ENCODE results near the gene TBX6.

Gene TBX6

DNA sequence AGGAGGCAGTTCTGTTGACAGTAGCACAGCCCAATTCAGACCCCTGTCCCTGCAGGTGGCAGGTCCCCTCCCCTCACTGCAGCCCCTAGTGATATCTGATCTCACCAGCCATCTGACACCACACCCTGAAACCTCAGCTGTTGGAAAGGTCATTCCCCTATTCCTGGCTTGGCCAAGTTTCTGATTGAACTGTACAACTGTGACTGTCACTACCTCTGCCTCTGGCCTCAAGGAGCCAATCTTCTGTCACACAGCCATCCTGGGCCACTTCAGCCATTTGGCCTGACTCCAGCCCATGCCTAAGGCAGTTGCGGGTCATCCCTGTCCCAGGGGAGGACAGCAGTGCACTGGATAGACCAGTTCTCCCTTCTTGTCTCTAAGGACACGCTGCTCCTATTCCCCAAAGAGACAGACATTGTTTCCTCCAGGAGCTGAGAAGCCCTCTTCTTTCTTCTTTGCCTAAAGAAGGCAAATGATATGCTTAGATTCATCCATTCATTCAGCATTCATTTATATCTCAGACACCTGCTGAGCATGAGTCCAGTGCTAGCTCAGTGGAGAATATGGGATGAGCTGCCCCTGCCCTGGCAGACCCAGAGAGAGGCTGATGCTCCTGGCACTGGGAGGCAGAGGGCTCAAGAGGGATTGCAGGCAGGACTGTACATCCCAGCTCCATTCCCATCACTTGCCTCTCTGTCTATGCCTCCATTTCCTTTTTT lies 30.7 kb downstream of the TBX6 start:
- DNase-seq (ENCODE audit: extremely low spot score) = no peak
- ChIA-PET POLR2A (interaction anchor here (1.1 to 7.3 kb wide), 6 partner anchors 7 to 32 kb away, joined by 4 to 155 read pairs (median 6); partner anchors contain the start of genes PPP4C, TBX6 and YPEL3), CTCF (interaction anchor here (0.6 to 1.3 kb wide), 3 partner anchors 21 to 31 kb away, joined by 3 to 6 read pairs (median 3); partner anchors contain the start of gene TBX6)
- no peak for TF ChIP-seq FOXM1 (IDR thresholded peaks at IDR 0.05; ENCODE audit: borderline replicate concordance)
- TF ChIP-seq, protein P1, sequence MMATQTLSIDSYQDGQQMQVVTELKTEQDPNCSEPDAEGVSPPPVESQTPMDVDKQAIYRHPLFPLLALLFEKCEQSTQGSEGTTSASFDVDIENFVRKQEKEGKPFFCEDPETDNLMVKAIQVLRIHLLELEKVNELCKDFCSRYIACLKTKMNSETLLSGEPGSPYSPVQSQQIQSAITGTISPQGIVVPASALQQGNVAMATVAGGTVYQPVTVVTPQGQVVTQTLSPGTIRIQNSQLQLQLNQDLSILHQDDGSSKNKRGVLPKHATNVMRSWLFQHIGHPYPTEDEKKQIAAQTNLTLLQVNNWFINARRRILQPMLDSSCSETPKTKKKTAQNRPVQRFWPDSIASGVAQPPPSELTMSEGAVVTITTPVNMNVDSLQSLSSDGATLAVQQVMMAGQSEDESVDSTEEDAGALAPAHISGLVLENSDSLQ (IDR thresholded peaks at IDR 0.05) = no peak
- no peak for TF ChIP-seq ARNT (IDR thresholded peaks at IDR 0.05)
- no peak for TF ChIP-seq SP1 (IDR thresholded peaks at IDR 0.05)
- TF ChIP-seq FOXK2 (IDR thresholded peaks at IDR 0.05) = no peak
- no peak for TF ChIP-seq NFRKB (IDR thresholded peaks at IDR 0.05)
- TF ChIP-seq ELF4 (IDR thresholded peaks at IDR 0.05) = no peak

DNA sequence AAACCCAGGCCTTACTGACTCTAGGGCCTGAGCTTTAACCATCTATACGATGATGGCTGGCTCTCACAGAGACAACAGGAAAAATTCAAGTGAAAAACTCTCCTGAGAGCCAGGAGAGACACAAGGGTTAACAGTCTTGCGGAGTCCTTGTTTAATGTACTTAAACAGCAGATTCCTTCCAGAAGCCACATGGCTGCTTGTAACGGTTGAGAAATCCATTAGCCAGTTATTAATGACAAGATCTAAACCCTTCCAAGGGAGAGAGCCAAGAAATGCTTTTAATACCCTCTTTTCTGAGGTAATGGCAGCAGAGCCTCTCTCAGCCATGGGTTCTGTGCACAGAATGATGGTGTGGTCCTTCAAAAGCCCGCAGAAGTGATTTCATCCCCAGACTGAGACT lies 31.4 kb downstream of the TBX6 start:
- no peak for DNase-seq (ENCODE audit: extremely low spot score)
- TF ChIP-seq SP1 (IDR thresholded peaks at IDR 0.05) = no peak
- TF ChIP-seq FOXM1 (IDR thresholded peaks at IDR 0.05; ENCODE audit: borderline replicate concordance) = no peak
- TF ChIP-seq ZNF384 (IDR thresholded peaks at IDR 0.05) = no peak
- no peak for TF ChIP-seq BHLHE40 (IDR thresholded peaks at IDR 0.05; ENCODE audit: borderline replicate concordance)
- TF ChIP-seq CTBP1 (IDR thresholded peaks at IDR 0.05; ENCODE audit: borderline replicate concordance) = no peak
- TF ChIP-seq SUZ12 (IDR thresholded peaks at IDR 0.05) = no peak
- TF ChIP-seq ELF4 (IDR thresholded peaks at IDR 0.05) = no peak
- TF ChIP-seq, protein P1 (IDR thresholded peaks at IDR 0.05) = no peak
- TF ChIP-seq TARDBP (IDR thresholded peaks at IDR 0.05) = no peak
- TF ChIP-seq LEF1 (IDR thresholded peaks at IDR 0.05; ENCODE audit: borderline replicate concordance) = no peak
- no peak for TF ChIP-seq FOXA1 (IDR thresholded peaks at IDR 0.05)
- TF ChIP-seq ARNT (IDR thresholded peaks at IDR 0.05) = no peak
- no peak for TF ChIP-seq FOXK2 (IDR thresholded peaks at IDR 0.05)
- no peak for TF ChIP-seq L3MBTL2 (conservative IDR thresholded peaks at IDR 0.05)
- no peak for TF ChIP-seq HDGF (IDR thresholded peaks at IDR 0.05; ENCODE audit: borderline replicate concordance)
- TF ChIP-seq NFRKB (IDR thresholded peaks at IDR 0.05) = no peak
- ChIA-PET POLR2A (interaction anchor here (1.1 to 7.3 kb wide), 5 partner anchors 10 to 33 kb away, joined by 3 to 155 read pairs (median 4); partner anchors contain the start of genes PPP4C, TBX6 and YPEL3), CTCF (no interaction called here)

DNA sequence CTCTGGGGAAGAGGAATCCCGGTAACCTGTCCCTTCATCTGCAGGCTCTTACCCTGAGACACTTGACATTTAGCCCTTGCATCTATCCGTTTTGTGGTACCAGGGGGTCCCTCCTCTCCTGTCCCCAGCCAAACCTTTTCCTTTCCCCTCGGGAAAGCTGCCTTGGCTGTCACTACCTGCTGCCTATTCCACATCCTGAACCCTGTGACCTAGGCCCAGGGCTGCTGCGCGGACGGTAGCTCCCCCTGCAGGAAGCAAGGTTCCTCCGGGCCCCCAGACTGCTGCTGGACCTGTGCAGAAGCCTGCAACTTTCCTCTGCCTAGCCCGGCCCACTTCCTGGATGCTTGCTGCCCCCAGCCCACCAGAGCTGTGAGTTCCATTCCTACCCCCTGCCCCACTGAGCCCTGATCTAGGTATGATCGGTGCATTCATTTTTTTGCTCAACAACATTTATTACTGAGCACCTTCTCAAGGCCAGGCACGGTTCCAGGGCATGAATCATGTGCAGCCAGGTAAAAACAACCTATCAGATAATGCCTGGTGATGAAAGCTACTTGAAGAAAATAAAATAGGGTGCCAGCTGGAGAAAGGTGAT lies 36.7 kb downstream of the TBX6 start:
- POLR2A ChIA-PET = interaction anchor here (1.0 to 4.3 kb wide), 6 partner anchors 9 to 353 kb away, joined by 3 to 115 read pairs (median 4); partner anchors contain the start of genes ALDOA and ZNF771
- TF ChIP-seq NFRKB (IDR thresholded peaks at IDR 0.05) (no peak), BHLHE40 (IDR thresholded peaks at IDR 0.05; ENCODE audit: borderline replicate concordance) (no peak), SUZ12 (IDR thresholded peaks at IDR 0.05) (no peak), ARNT (IDR thresholded peaks at IDR 0.05) (no peak), FOXA1 (IDR thresholded peaks at IDR 0.05) (no peak), LEF1 (IDR thresholded peaks at IDR 0.05; ENCODE audit: borderline replicate concordance) (no peak), HDGF (IDR thresholded peaks at IDR 0.05; ENCODE audit: borderline replicate concordance) (no peak), FOXM1 (IDR thresholded peaks at IDR 0.05; ENCODE audit: borderline replicate concordance) (no peak), ZNF384 (IDR thresholded peaks at IDR 0.05) (no peak), TARDBP (IDR thresholded peaks at IDR 0.05) (no peak)
- TF ChIP-seq, protein P1 (IDR thresholded peaks at IDR 0.05) = no peak
- CTCF ChIA-PET = interaction anchor here (0.6 to 2.6 kb wide), 12 partner anchors 8 to 221 kb away, joined by 3 to 20 read pairs (median 6); partner anchors contain the start of genes ALDOA and TBX6
- peak; percentile 79 for DNase-seq (ENCODE audit: extremely low spot score)

DNA sequence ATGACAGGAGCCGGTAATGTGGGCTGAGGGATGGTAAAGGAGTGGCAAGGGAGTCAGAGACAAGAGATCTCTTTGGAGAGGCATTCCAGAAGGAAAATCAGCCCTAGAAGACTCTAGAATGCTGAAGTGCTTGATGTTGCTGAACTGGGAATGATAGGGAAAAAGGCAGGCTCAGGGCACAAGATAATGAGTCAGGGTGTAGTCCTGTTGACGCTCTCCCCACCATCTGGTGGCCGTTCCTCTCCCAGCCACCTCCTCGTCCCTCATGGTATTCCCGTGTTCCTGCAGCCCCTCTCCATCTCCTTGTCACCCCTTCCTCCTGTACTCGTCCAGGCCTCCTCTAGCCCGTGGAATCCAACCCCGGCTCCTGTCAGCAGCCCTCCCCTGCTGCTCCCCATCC lies 37.3 kb downstream of the TBX6 start:
- no peak for DNase-seq (ENCODE audit: extremely low spot score)
- CTCF ChIA-PET = interaction anchor here (0.6 to 2.6 kb wide), 13 partner anchors 9 to 220 kb away, joined by 3 to 20 read pairs (median 6); partner anchors contain the start of genes ALDOA and TBX6
- POLR2A ChIA-PET = interaction anchor here (0.9 to 4.3 kb wide), 6 partner anchors 10 to 38 kb away, joined by 3 to 115 read pairs (median 4); partner anchors contain the start of gene ALDOA
- TF ChIP-seq L3MBTL2 (conservative IDR thresholded peaks at IDR 0.05) = no peak
- TF ChIP-seq SP1 (IDR thresholded peaks at IDR 0.05) = no peak
- TF ChIP-seq BHLHE40 (IDR thresholded peaks at IDR 0.05; ENCODE audit: borderline replicate concordance) = no peak
- no peak for TF ChIP-seq FOXA1 (IDR thresholded peaks at IDR 0.05)
- no peak for TF ChIP-seq SUZ12 (IDR thresholded peaks at IDR 0.05)
- TF ChIP-seq, protein P1 (IDR thresholded peaks at IDR 0.05) = no peak
- no peak for TF ChIP-seq HDGF (IDR thresholded peaks at IDR 0.05; ENCODE audit: borderline replicate concordance)
- TF ChIP-seq FOXM1 (IDR thresholded peaks at IDR 0.05; ENCODE audit: borderline replicate concordance) = no peak
- TF ChIP-seq NFRKB (IDR thresholded peaks at IDR 0.05) = no peak
- no peak for TF ChIP-seq ZNF384 (IDR thresholded peaks at IDR 0.05)
- no peak for TF ChIP-seq ARNT (IDR thresholded peaks at IDR 0.05)
- no peak for TF ChIP-seq CTBP1 (IDR thresholded peaks at IDR 0.05; ENCODE audit: borderline replicate concordance)
- TF ChIP-seq FOXK2 (IDR thresholded peaks at IDR 0.05) = no peak
